NCI-H2227 (cell line): Measurements from ENCODE around the gene MCC.

Experiments
- DNase-seq: peaks from one replicate; lab custom pipeline; 2025; ENCODE audit not compliant: unreplicated experiment; lab: John Stamatoyannopoulos, UW

The MCC gene

DNA sequence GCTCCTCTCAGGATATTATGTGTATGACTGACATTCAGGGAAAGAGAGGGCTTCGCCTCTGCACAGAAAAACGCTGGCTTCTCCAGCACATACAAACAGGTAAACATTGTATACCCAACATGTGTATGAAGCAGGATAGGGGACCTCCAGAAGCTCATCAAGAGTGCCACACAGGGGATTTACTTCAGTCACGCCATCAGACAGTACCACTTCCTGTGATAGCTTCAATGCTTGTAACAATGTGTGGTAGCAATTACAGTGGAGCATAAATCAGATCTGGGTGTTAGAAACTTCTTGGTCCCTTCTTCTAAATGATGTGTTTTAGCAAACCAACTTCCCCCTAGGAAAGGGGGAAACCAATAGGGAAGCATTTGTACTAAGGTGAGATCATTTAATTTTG, 214.3 kb downstream of the MCC start:
- DNase-seq = no peak

DNA sequence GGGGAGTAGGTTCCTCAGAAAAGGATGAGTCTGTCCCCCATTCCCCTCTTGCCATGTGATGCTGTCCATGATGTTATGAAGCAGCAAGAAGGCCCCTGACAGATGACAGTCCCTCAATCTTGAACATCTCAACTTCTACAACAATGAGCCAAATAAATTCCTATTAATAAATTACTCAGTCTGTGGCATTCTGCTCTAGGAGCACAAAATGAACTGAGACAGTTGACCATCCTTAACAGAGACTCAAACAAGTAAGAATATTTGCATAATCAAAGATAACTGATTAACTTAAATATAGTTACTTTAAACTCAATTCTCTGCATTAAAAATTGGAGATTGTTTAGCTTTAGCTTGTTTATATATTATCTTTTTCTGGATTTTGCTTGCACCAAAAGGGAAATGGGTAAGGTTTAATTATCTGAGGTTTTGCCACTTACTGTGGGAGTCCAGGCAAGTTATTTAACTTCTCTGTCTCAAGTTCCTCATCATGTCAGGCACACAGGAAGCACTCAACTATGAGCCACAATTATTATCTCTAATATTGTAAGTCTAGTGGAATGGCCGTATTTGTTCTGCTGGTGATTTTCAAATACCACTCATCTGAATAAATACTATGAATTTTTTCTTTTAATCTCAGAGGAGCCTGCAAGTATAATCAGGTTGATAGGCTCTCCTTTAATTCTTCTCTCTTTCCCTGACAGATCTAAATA, 216.4 kb downstream of the MCC start:
- no peak for DNase-seq

DNA sequence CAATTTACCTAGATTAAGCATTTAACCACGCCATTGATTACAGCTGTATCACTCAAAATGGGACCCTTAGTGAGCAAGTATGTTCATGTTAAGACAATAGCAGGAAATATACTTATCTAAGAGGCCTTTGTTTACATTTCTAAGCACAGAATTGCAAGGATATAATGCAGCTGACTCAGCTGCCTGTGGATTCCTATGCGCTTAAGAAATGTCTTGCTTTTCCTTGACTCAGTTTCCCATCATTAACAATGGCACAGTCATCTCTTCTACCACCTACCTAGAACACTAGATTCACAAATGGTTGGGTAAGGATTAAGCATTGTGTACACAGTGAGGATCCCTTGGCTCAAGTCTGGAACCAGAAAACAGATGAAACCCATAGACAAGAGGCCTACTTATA, 217.2 kb downstream of the MCC start:
- DNase-seq = no peak

DNA sequence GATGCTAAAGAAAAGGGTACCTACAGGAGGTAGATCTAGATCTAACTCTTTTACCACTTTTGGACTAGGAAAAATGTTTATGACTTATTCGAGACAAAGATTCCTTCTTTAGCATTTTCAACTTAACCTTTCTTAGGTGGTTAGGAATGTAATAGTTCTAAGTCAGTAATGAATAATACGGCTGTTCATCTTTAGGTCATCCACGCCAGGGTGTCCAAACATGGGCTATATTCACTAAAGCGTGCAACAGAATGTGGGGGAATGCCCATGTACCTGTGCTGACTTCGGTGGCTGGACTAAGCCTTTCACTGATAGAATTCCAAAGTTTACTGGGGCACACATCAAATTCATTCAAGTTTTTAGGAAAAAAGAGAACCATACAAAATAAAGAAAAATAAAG, 218.2 kb downstream of the MCC start:
- DNase-seq = no peak

DNA sequence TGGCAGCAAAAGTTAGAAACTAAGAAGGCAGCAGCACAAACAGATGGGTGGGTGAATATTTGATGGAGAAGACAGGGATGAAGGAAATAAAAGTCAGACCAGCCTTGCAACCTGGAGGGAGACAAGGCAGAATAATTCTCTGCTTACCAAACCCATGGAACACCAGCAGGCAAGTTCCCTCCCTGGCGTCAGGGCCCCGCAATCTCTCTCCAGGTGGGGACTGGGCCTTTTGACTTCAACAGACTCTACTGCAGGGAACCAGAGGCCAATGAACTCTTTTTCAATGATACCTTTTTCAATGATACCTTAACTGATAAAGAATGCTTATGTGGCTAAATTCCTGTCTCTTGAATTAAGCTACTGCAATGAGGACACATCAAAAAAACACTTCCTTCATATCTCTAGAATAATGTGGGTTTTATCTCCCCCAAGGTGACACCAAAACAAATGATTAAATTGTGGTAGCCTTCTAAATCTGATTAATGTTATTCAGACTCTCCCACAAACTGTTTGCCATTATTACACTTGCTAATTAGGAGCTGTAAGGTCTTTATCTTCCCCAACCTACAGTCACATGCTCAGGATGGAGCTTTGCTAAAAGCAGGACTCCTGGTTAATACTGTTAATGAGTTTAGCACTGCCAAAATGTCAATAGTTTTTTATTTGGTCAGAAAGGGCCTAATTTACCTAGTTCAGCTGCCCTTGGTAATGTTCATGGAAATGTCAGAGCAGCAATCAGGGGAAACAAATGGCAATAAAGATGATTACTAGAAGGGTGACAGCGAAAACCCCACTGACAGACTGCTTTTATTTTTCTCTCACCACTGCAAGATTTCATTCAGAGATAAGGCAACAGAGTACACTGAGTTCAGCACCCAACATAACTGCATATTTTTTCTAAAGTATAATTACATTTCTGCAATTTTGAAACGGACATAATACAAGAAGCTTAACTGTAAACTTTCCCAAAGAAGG, 218.9 kb downstream of the MCC start:
- no peak for DNase-seq

DNA sequence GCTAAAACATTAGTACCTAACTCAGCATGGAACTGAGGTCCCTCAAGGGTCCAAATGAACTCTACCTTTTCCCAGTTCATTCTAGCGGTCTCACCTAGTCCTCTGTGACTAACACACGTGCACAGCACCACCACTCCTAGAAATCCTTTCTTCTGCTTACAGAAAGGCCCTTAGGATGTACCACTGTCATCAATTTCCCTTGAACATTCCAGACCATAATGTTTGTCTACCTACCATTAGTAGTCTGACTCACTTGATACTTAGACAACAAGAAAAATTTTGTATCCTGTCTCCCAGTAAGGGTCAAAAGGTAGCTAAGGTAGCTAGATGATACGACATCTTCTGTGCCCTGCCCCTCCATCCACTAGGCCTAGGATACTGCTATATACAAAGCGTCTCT, 220.0 kb downstream of the MCC start:
- no peak for DNase-seq

DNA sequence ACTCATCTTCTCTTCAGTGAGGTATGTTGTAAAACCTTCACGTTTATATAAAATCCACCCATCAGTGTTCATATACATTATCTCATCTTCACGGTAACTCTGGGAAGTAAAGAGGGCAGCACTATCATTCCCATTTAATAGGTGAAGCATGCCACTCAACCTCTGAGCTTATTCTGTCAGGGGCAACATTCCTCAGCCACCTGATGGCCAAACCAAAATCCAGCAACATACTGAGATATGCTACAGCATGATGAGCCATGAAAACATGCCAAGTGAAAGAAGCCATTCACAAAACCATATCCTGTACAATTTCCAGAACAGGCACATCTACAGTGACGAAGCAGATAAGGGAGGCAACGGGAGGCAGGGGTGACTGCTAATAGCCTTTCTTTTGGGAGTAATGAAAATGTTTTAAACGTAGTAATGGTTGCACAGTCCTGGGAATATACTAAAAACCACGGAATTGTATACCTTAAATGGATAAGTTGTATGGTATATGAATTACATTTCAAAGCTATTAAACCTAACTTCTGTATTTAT, 220.8 kb downstream of the MCC start:
- no peak for DNase-seq

DNA sequence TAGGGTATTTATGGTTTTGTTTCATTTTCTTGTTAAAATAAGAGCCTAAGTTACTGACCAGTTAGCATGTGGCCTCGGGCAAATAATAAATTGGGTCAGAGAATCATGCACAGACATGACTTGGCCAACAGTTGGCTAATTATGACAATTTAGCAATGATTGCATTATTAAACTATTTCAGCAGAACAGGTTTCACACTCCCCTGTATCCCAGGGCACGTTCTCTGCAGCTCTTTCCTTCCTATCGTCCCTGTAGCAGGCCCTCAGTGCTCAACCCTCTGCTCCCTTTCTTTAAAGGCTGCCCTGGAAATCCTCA, 221.4 kb downstream of the MCC start:
- DNase-seq = no peak

DNA sequence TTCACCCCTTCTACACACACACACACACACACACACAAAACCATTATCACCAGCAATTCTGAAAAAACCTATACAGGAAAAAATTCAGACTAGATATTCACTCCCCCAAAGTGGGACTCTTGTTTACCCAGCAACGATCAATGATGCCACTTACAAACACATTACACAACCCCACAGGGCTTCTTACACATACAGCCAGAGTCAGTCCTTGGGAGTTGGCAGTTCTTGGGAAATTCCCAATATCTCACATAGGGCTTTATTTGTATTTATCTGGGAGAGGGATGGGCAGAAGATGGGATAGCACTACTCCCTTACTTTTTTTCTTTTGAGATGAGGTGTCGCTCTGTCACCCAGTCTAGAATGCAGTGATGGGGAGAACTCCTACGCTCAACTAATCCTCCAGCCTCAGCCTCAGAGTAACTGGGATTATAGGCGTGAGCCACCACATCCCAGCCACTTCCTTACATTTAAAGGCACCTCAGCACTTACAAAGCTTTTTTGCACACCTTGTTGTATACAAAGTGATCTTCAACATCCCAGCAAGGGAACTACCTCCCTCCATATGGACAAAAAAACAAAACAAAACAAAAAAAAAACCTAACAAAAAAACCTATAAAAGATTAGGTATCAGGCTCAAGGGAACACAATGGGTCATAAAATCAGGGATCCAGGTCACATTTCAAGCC, 221.9 kb downstream of the MCC start:
- no peak for DNase-seq

DNA sequence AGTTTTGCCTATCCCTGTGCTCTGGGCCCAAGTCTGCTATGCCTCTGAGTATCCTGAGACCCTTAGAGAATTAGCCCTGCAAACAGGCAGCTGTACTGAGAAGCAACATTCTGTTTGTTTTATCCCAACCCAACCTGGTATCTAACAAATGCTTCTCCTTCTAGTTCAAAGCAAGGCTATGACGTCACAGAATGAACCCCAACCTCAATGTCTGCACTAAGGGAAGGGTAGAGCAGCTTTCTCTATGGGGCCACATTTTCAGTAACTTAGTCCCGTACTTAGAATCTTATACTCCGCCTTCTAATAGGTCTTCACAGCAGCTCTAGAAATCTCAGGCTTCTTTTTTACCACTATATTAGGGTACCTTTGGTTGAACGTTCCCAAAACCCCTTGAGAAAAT, 223.1 kb downstream of the MCC start:
- no peak for DNase-seq

DNA sequence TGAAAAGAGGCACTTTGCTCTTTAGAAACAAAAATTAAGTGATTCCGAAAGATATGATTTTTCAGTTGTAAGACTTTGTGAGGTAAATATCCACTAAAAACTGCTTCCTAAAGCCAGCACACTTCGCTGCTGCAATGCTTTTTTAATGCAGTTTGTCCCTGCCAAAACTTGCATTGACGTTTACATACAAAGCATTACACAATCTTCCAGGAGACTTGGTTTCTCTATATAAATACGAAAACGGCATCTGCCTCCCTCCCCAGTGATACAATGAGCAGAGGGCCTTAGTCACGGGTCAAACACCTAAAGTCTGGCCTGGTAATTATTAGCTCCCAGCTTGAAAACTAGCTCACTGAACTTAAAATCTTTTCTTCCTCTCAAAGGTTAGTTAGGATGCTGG, 224.2 kb downstream of the MCC start:
- no peak for DNase-seq

DNA sequence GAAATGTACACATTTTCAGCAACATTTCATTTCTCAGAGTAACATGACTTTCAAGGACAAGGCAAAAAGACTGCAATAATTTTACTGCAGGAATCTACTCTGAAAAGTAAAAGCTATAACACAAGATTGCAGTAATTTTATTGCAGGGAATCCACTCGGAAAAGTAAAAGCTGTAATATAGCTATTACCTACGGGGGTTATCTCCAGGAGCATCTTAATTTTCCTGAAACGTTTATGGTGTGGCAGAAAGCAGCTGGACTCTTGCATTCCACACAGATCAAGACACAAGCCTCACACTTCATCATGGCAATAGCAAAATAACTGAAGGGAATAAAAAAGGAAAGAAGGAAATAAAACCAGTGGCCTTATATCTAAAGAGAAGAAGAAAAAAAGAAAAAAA, 224.7 kb downstream of the MCC start:
- no peak for DNase-seq

DNA sequence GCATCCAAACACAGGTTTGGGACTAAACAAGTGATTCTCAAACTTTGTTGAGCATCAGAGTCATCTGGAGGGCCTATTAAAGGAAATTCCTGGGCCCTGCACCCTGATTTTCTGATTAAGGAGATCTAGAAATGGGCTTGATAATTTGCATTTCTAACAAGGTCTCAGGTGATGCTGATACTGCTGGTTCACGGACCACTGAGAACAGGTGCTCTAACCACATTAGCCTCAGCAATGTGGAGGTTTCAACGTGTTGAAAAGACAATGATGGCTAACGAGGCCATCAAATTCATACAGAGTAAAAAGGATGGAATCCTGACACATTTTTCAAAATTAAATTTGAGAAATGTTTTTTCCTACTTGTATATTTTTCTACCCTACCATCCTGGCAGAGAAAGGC, 225.6 kb downstream of the MCC start:
- no peak for DNase-seq

DNA sequence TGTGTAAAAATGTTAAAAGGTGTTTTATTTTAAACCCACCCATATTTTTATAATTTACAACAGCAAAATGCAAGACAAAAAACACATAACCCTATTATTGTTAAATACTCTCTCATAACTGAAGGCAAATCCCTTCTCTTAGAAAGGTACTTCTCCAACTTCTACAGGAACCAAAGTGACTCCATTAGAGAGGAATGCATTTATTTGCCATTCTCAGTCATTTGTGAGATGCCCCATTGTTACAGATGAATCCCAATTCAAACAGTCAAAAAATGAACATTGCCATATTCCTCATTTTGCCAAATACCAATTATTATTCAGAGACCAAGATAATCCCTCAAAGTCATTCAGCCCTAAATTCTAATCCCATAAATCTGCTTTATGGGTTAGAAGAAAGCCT, 229.2 kb downstream of the MCC start:
- no peak for DNase-seq

DNA sequence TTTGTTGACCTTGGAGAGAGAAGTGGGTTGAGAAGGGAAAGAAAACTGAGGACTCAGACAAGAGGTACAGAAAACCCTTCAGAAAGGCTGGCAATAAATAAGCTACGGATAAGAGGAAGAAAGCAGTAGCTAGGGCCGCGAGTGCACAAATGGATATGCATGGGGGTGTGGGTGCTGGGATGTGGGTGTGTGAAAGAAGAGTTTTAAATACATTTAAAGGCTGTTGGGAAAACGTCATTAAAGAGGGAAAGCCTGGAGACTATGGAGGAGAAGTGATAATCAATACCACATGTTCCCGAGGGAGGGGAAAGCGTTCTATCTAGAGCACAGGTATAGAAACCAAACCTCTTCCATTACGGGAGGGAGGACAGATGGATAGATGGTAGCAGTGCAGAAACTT, 230.7 kb downstream of the MCC start:
- no peak for DNase-seq

DNA sequence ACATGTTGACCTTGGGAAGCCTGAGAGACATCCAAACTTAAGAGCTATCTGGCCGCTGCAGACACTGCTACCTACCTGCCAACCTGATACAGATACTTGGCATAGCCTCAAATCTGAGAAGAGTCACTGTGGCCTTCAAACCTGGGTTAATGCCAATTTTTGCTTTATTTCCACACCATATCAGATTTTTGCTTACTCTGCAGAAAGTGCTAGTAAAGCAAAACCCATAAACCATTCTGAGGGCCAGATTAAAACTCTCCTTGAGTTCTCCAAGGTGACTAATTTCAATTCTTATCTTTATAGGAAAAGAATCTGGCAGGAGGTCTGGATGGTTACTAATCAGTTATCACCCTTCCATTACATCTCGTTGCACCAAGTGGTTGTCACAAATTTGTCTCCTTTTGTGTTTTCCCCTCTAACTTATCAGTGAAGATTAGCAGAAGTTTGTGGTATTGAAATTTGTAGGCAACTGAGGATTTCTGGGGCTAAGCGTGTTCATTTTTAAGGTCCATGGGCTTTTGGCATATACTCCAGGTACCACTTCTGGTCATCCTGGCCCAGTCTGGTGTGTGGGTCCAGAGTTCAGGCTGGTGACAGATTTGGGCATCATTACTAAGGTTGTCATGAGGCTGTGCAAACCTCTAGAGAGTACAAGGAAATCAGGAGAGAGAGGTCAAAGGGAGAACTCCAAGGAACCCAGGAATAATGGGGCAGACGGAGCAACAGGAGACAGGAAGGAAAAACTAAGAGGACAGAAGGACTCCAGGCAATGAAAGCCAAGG, 231.4 kb downstream of the MCC start:
- no peak for DNase-seq

DNA sequence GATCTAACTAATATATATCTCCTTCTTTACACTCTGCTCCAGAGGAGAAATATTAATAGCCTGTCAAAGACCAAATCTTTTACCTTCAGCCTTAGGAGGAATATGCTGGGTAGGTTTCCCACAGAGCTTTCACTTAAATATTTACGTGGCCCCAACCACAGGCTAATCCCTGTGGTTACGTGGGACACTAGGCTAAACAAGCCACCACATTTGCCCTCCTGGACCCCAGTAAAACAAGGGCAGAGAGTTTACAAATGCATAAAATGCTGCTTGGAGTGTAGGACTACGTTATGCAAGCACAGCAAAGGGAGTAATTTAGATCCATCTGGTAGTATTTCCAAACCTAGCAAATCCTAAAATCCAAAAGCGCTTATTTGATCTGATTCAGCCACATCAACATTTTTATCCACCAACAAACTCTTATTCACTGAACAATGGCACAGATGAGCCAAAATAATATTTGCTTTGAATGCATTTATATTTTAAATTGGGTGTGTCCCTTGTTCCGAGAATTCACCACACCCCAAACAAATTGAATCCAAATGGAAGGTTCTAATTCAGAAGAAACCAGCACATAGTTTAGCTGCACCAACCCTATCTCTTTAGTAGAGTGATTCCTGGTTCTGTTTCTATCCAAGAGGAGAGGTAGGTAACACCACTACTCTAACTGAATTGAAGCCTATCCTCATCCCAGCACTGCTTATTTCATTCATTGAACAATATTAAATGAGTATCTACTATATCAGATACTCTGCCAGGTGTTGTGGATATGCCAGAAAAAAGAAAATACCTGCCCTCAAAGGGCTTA, 232.5 kb downstream of the MCC start:
- DNase-seq = no peak

DNA sequence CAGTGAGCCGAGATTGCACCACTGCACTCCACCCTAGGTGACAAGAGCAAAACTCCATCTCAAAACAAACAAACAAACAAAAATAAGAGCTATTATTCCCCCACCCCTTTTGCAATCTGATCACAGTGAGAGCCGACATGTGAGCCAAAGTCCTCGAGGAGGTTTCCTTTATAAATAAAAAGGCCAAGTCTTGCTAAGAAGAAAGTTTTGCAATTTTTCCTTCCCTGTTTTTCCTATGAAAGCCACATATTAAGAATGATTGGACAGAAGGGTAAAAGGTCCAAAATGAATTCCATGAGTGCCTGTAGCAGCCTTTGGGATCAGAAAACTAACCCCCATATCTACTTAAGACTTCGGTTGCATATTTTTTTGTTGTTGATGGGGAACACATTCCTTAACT, 233.1 kb downstream of the MCC start:
- no peak for DNase-seq

DNA sequence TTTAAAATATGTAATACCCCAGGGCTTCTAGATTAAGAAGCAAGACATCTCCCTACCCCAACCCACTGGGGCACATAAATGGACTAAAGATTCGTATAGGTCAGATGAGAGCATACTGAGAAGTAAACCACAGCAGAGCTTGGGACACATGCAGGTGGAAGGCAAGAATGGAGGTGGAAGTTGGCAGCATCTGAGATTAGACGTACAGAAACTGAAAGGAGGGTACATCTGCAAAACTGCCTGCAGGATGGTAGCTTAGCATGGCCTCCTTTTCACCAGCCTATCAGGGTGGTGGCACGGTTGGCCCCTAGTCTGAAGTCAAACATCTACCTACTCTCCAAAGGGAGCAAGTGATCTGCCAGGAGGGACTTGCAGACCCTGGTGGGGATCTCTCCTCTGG, 235.2 kb downstream of the MCC start:
- DNase-seq = no peak

DNA sequence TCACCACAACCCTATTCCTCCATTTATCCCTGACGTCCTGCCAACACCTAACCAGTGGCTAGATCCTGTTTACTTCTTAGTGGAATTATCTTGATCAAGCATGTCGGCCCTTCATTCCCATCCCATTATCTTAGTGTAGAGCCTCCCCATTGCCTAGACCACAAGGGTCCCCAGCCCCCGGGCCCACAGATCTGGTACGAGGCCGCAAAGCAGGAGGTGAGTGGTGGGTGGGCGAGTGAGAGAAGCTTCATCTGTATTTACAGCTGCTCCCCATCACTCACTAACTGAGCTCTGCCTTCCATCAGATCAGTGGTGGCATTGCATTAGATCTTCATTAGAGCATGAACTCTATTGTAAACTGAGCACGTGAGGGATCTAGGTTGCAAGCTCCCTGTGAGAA, 236.2 kb downstream of the MCC start:
- no peak for DNase-seq
